K562 (cell line): ENCODE measurements around the gene ROR2. TPM values are rescaled to one million over a fixed set of nuclear protein-coding genes. Genes with fewer than 3 reads are reported as not detected.

Experiments
- ATAC-seq: fragments of 200-7000 bp; cut with Tn5 transposase; 3 replicates; pipeline ENCODE4 v1.9.1; 2020; ENCODE audit warnings: moderate library complexity
- BruUV-seq: library from RNA; stranded (reverse); fragments of 400-500 nt; replicated peaks from 2 replicates; lab custom pipeline; 2021; lab: Mats Ljungman, UMichigan
- CTCF ChIA-PET: fragments of 300-600 bp; formaldehyde crosslinking; extraction: SDS; loops from one replicate; lab custom pipeline; 2021; ENCODE audit warnings: low intra/inter-chr PET ratio; lab: Yijun Ruan, JAX
- POLR2A ChIA-PET: fragments of 300-600, 350-650 bp; sonication (Branson Sonifier 250); formaldehyde crosslinking; extraction: SDS; loops from one replicate; lab custom pipeline; 2021; ENCODE audit warnings: antibody characterized with exemption, inconsistent platforms; lab: Yijun Ruan, JAX
- DNase-seq, 4 experiments: peaks; one replicate each; pipeline versions ENCODE4 v3.0.0 to v3.0.0-alpha.2; 2011 to 2018; ENCODE audit warnings: low spot score in 3 of 4, mixed read lengths in 3 of 4; ENCODE audit errors: extremely low read depth in 1 of 4
- FAIRE-seq: peaks from 2 replicates; lab custom pipeline; 2011; peaks lifted over from hg19 to GRCh38; lab: Jason Lieb, UNC
- H2AFZ ChIP-seq: 2 replicates; pipeline ENCODE4 v1.6.0; 2011; ENCODE audit warnings: low read depth, low read length, control low read depth, inconsistent platforms
- H3K27ac ChIP-seq: fragments of 200-600 bp; 3 replicates; pipeline ENCODE4 v1.8.0; 2011; ENCODE audit warnings: low read depth, mild to moderate bottlenecking, control low read depth, inconsistent platforms, low read length, moderate library complexity, mixed read lengths; ENCODE audit errors: extremely low read depth
- H3K27me3 ChIP-seq, 2 experiments: fragments of 300-600 bp in 1 of 2; 2 replicates in 1 of 2; 3 replicates in 1 of 2; pipeline versions ENCODE4 v1.6.0 to v1.8.0; 2011; ENCODE audit warnings: inconsistent platforms in 2 of 2, low read length in 2 of 2, mild to moderate bottlenecking in 1 of 2, mixed read lengths in 1 of 2, moderate library complexity in 1 of 2; ENCODE audit not compliant: control insufficient read depth in 2 of 2, insufficient read depth in 2 of 2
- H3K36me3 ChIP-seq: fragments of 300-600 bp; 3 replicates; pipeline ENCODE4 v1.8.0; 2011; ENCODE audit warnings: mild to moderate bottlenecking, low read length, inconsistent platforms; ENCODE audit not compliant: control insufficient read depth, insufficient read depth
- H3K4me1 ChIP-seq, 2 experiments: fragments of 200-600 bp in 1 of 2; replicated peaks in 1 of 2; 2 replicates in 1 of 2; 3 replicates in 1 of 2; pipeline versions ENCODE4 v1.5.1 to v1.8.0; 2011; ENCODE audit warnings: inconsistent platforms in 2 of 2, low read length in 2 of 2, mild to moderate bottlenecking in 1 of 2, mixed read lengths in 1 of 2, moderate library complexity in 1 of 2; ENCODE audit not compliant: control insufficient read depth in 2 of 2, insufficient read depth in 2 of 2
- H3K4me2 ChIP-seq: 2 replicates; pipeline ENCODE4 v1.6.1; 2011; ENCODE audit warnings: low read length, control low read depth, inconsistent platforms, mixed read lengths; ENCODE audit not compliant: insufficient read depth
- H3K4me3 ChIP-seq: fragments of 200-600 bp; sonication (generic), shearing (Covaris generic); 2 replicates; pipeline ENCODE4 v1.5.1; 2016; ENCODE audit warnings: control low read depth, inconsistent platforms
- H3K79me2 ChIP-seq: fragments of 200-600 bp; 3 replicates; pipeline ENCODE4 v1.8.0; 2011; ENCODE audit warnings: low read length, inconsistent platforms; ENCODE audit not compliant: control insufficient read depth, insufficient read depth
- H3K9ac ChIP-seq, 2 experiments: 2 replicates each; pipeline versions ENCODE4 v1.6.0 to v1.6.1; 2011; ENCODE audit warnings: low read depth in 2 of 2, low read length in 2 of 2, control low read depth in 1 of 2, inconsistent platforms in 1 of 2, mild to moderate bottlenecking in 1 of 2, mixed read lengths in 1 of 2; ENCODE audit not compliant: insufficient read depth in 1 of 2
- H3K9me1 ChIP-seq: one replicate; pipeline ENCODE4 v1.6.0; 2011; ENCODE audit warnings: inconsistent platforms, mild to moderate bottlenecking, low read length, moderate library complexity; ENCODE audit not compliant: control insufficient read depth, insufficient read depth
- H3K9me3 ChIP-seq: replicated peaks from 2 replicates; pipeline ENCODE4 v1.5.1; 2011; ENCODE audit warnings: low read depth, low read length, inconsistent platforms; ENCODE audit not compliant: control insufficient read depth, insufficient read depth
- H4K20me1 ChIP-seq: replicated peaks from 2 replicates; pipeline ENCODE4 v1.6.1; 2011; ENCODE audit warnings: low read length, inconsistent platforms, mixed read lengths; ENCODE audit not compliant: control insufficient read depth, insufficient read depth
- CREB5 ChIP-seq: fragments of 250-450 bp; sonication (Bioruptor Pico); IDR thresholded peaks from 2 replicates; pipeline ENCODE4 v1.5.0; 2020; ENCODE audit warnings: mild to moderate bottlenecking
- HMG20B ChIP-seq: fragments of 250-450 bp; sonication (Bioruptor Pico); IDR thresholded peaks from 2 replicates; pipeline ENCODE4 v1.5.0; 2021; ENCODE audit warnings: mild to moderate bottlenecking
- IRF2 ChIP-seq: sonication (generic); formaldehyde crosslinking; IDR thresholded peaks from 2 replicates; pipeline ENCODE4 v1.8.1; 2022; ENCODE audit warnings: mild to moderate bottlenecking, missing genetic modification reagents
- PPARD ChIP-seq: fragments of 250-450 bp; sonication (Bioruptor Pico); IDR thresholded peaks from 2 replicates; pipeline ENCODE4 v1.8.0; 2022; ENCODE audit warnings: inconsistent platforms, mild to moderate bottlenecking, moderate library complexity
- PRPF4 ChIP-seq: fragments of 200-400 bp; formaldehyde crosslinking; IDR thresholded peaks from one replicate; pipeline ENCODE4 v1.6.1; 2017; ENCODE audit warnings: low read length, low read depth, mild to moderate bottlenecking; ENCODE audit not compliant: insufficient read depth, poor library complexity, severe bottlenecking
- TAL1 ChIP-seq: fragments of 450-650 bp; IDR thresholded peaks from 2 replicates; pipeline ENCODE4 v1.6.1; 2016; ENCODE audit warnings: mild to moderate bottlenecking
- TGIF2 ChIP-seq: sonication (generic); formaldehyde crosslinking; IDR thresholded peaks from 2 replicates; pipeline ENCODE4 v1.8.1; 2022; ENCODE audit warnings: mild to moderate bottlenecking, missing genetic modification reagents, moderate library complexity
- ZBTB2 ChIP-seq: fragments of 450-650 bp; IDR thresholded peaks from 2 replicates; pipeline ENCODE4 v1.6.1; 2016; ENCODE audit warnings: antibody characterized with exemption
- ZNF197 ChIP-seq: fragments of 200-800 bp; sonication (Bioruptor generic); IDR thresholded peaks from 2 replicates; pipeline ENCODE4 v1.6.1; 2016; ENCODE audit warnings: low read depth, missing genetic modification characterization, missing compliant biosample characterization
- ZNF766 ChIP-seq: fragments of 200-800 bp; sonication (Bioruptor generic); conservative IDR thresholded peaks from 2 replicates; pipeline ENCODE4 v1.6.1; 2016; ENCODE audit warnings: missing genetic modification characterization, missing compliant biosample characterization
- WGBS: fragments of 100-300 bp; shearing (Covaris generic); methylation state at CpG from one replicate; pipeline ENCODE4 v1.1.6; 2016; ENCODE audit warnings: low coverage, mixed read lengths; ENCODE audit not compliant: insufficient coverage; ENCODE audit errors: missing lambda C conversion rate; 5-methylcytosine and 5-hydroxymethylcytosine counted together
- in situ Hi-C: fragments of 300-500 bp; cut with MboI; formaldehyde crosslinking; loops from 4 replicates; pipeline ENCODE4 v1.15.0; 2018; ENCODE audit warnings: inconsistent platforms, mixed read lengths
- intact Hi-C: fragments of 100-400 bp; cut with micrococcal nuclease; formaldehyde crosslinking; loops from 2 replicates; pipeline ENCODE4 v1.14.2; 2022
- polyA plus RNA-seq, 8 experiments: library from polyadenylated mRNA; depleted of rRNA in 4 of 8; stranded (reverse) in 5 of 8; unstranded in 3 of 8; fragments of >200 nt; fragmentation: Nextera tagmentation in 2 of 8; fragmentation: Illumina TruSeq in 1 of 8; extraction: Ambion mirVana in 2 of 8; extraction: Trizol in 1 of 8; gene quantifications; 2 replicates each; pipeline versions ENCODE4 v1.2.1 to v1.2.3, GENCODE V29; 2011 to 2014; ENCODE audit warnings: inconsistent platforms in 1 of 8, missing spikeins in 1 of 8
- total RNA-seq, 7 experiments: library from RNA; depleted of rRNA in 6 of 7; stranded (reverse); fragments of >200 nt in 6 of 7; fragmentation: Illumina TruSeq in 2 of 7; extraction: Trizol in 2 of 7; gene quantifications; 2 replicates each; pipeline versions ENCODE4 v1.2.1 to v1.2.3, GENCODE V29; 2011 to 2021; ENCODE audit warnings: low replicate concordance in 1 of 7

Gene ROR2
- total and polyA plus RNA-seq, 9 of the 15 experiments (the other 6 are each of a cell fraction or from before 2014, with no cell fraction given) = 5.6 to 33.8 (median 15.3) TPM

- Histone ChIP-seq H3K27ac (no peak overlapping the region), H3K9me1 (peaks cover 10% of the 10 kb centered on the region), H2AFZ (no peak overlapping the region), H3K36me3 (peaks cover 7% of the 10 kb centered on the region; the same call in 2 of the 3 replicates), H3K4me2 (no peak overlapping the region), H3K4me3 (no peak overlapping the region), H3K79me2 (peaks cover 46% of the 10 kb centered on the region), H3K9me3 (no peaks in the 10 kb centered on the region), H4K20me1 (no peaks in the 10 kb centered on the region; the same call in none of the 2 replicates), H3K4me1 (peaks cover 11 to 24% of the 10 kb centered on the region in 2 experiments), H3K9ac (no peak overlapping the region), H3K27me3 (no peaks in the 10 kb centered on the region)
- ATAC-seq (no peak), DNase-seq (no peak), FAIRE-seq (no peak)
- in situ Hi-C loops (no loop called here), intact Hi-C loops (no loop called here)
- ChIA-PET POLR2A (interaction anchor here (0.6 kb wide), 1 partner anchor 14 kb away, joined by 3 read pairs; no protein-coding TSS in a partner anchor), CTCF (no interaction called here)
- no TSS peak for BruUV-seq
- no peak for TF ChIP-seq CREB5 (CRISPR knock-in tag)
- TF ChIP-seq TAL1 = no peak
- no peak for TF ChIP-seq PPARD (CRISPR knock-in tag)
- TF ChIP-seq IRF2 (CRISPR knock-in tag) = no peak
- no peak for TF ChIP-seq PRPF4
- TF ChIP-seq ZBTB2 = no peak
- no peak for TF ChIP-seq TGIF2 (CRISPR knock-in tag)
- no peak for TF ChIP-seq ZNF766 (CRISPR knock-in tag)
- TF ChIP-seq HMG20B (CRISPR knock-in tag) = no peak
- no peak for TF ChIP-seq ZNF197
- 84% methylated on average over 10 of the region's 14 CpGs for whole genome bisulfite sequencing
These were observed 137.8 kb downstream of the ROR2 start for GRCh38 chr9:91812191-91812590.
